Measurements from ENCODE around the gene ULK4. TPM values are rescaled to one million over a fixed set of nuclear protein-coding genes. Genes with fewer than 3 reads are reported as not detected.

Gene ULK4
- total RNA-seq = 10 to 100 TPM in 3 of 4 donors, 1 to 10 TPM in 1; 8.4 to 43.8 (median 20.8) TPM

DNA sequence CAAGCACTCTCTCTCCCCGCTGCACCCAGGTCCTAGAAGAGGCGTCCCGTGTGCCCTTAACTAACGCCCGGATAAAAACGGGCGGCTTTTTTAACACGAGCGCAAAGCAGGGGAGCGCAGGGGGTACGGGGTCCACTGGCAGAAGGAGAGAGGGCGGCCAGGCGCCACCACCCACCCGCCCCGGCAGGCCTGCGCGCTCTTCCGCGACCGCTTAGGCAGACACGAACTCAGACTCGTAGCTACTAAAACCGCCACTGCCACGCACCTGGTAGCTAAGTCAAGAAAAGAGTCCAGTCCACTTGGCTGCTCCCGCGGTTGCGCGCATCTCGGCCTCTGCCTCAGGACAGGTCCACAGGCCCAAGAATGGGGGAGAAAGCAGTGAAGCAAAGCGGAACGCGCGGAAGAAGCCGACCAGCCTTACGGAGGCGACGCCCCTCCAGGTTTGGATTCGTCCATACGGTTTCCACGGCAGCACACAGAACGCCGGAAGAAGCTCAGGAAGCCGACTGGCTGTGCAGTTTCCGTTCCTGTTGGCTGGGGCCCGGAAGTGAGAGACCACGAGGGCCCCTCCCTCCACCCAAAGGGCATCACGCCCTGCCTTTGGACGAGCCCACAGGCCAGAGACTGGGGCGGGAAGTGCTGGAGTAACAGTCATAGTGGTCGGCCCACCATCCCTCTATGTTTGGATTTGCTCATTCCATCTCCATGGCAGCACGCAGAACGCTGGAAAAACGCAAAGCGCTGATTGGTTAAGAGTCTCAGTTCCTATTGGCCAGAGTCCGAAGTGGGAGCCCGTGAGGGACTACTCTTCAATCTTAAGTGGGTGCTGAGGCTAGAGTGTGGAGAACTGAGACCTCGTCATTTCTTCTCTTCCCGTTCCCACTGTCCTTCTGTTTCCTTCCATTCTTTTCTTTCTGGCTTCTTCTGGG, at the start of gene ULK4:
ULK4 (minus strand) TSS at position 353 of the 929 bp plus-strand sequence. CDS start 7,344 bp downstream, outside the sequence.
- Histone ChIP-seq H3K4me1 (peaks cover 0 to 9% (median 4%) of the 10 kb centered on the region in 4 donors), H3K36me3 (no peaks in the 10 kb centered on the region), H3K4me3 (peak within 1 kb of the TSS; percentile 61 to 99 (median 76)), H3K9me3 (no peaks in the 10 kb centered on the region), H3K27ac (peak within 1 kb of the TSS; percentile 78 to 90 (median 81)), H3K27me3 (no peaks in the 10 kb centered on the region)
- peak; percentile 94 to 99 (median 96) for DNase-seq
- TF ChIP-seq POLR2A (IDR thresholded peaks at IDR 0.05) = peak in 1 of 2 donors; percentile 43
- TF ChIP-seq, protein P1, sequence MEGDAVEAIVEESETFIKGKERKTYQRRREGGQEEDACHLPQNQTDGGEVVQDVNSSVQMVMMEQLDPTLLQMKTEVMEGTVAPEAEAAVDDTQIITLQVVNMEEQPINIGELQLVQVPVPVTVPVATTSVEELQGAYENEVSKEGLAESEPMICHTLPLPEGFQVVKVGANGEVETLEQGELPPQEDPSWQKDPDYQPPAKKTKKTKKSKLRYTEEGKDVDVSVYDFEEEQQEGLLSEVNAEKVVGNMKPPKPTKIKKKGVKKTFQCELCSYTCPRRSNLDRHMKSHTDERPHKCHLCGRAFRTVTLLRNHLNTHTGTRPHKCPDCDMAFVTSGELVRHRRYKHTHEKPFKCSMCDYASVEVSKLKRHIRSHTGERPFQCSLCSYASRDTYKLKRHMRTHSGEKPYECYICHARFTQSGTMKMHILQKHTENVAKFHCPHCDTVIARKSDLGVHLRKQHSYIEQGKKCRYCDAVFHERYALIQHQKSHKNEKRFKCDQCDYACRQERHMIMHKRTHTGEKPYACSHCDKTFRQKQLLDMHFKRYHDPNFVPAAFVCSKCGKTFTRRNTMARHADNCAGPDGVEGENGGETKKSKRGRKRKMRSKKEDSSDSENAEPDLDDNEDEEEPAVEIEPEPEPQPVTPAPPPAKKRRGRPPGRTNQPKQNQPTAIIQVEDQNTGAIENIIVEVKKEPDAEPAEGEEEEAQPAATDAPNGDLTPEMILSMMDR (IDR thresholded peaks at IDR 0.05) = no peak

DNA sequence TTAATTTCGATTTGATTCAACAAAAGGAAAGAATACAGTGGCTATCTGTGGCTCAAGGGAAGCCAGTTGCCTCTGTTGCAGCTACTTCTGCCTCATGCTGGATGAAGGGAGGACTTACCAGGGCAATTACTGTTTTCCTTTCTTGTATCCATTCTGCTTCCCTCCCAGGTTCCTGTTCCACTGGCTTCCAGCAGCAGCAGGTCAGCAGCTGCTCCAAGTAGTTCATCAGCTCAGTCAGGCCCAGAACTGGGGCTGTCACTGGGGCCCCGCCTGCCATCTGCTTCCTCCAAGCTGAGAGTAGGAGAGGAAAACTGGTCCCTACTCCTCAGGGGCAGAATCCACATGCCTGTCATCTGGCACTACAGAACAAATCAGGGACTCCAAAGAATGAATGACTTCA, 48.6 kb upstream of the ULK4 start:
- no peaks in the 10 kb centered on the region for H3K27me3 ChIP-seq
- H3K9me3 ChIP-seq = no peaks in the 10 kb centered on the region
- no peak overlapping the region for H3K4me3 ChIP-seq
- no peak for TF ChIP-seq POLR2A (IDR thresholded peaks at IDR 0.05)
- TF ChIP-seq, protein P1 (IDR thresholded peaks at IDR 0.05) = no peak
- H3K27ac ChIP-seq = no peak overlapping the region
- no peaks in the 10 kb centered on the region for H3K36me3 ChIP-seq
- peak in 2 of 3 donors; percentile 65 to 69 for DNase-seq
- peaks cover 0 to 8% (median 6%) of the 10 kb centered on the region in 4 donors for H3K4me1 ChIP-seq

DNA sequence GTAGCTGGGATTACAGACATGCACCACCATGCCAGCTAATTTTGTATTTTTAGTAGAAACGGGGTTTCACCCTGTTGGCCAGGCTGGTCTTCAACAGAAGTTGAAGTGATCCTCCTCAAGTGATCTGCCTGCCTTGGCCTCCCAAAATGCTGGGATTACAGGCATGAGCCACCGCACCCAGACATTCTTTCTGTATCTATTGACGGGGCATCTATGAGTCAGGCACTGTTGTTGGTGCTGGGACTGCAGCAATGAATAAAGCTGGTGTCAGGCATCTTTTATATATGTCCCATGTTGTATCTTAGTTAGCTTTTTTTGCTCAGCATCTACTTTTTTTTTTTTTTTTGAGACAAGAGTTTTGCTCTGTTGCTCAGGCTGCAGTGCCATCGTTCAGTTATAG, 47.6 kb upstream of the ULK4 start:
- no peak for TF ChIP-seq POLR2A (IDR thresholded peaks at IDR 0.05)
- TF ChIP-seq, protein P1 (IDR thresholded peaks at IDR 0.05) = no peak
- H3K4me3 ChIP-seq = no peak overlapping the region
- H3K9me3 ChIP-seq = no peaks in the 10 kb centered on the region
- no peak overlapping the region for H3K27ac ChIP-seq
- H3K4me1 ChIP-seq = no peaks in the 10 kb centered on the region
- DNase-seq = no peak
- H3K27me3 ChIP-seq = no peaks in the 10 kb centered on the region
- no peaks in the 10 kb centered on the region for H3K36me3 ChIP-seq

DNA sequence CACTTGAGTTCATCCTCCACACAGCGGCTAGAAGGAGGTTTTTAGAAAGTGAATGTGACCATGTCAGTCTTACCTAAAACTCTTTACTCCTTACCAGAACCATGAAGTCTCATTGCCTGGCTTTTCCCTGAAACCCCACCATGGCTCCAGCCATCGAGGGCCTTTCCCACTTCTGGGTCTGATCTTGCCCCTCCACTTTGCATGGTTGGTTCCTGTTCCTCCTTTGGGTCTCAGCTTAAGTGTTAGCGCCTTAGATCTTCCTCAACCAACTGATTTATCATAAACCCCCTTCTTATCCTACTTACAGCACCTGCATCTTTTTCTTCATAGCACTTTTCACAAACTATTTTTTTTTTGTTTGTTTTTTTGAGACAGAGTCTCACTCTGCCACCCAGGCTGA, 45.9 kb upstream of the ULK4 start:
- Histone ChIP-seq H3K36me3 (no peaks in the 10 kb centered on the region), H3K9me3 (no peaks in the 10 kb centered on the region), H3K27me3 (no peaks in the 10 kb centered on the region), H3K27ac (no peak overlapping the region), H3K4me3 (no peak overlapping the region), H3K4me1 (no peaks in the 10 kb centered on the region)
- TF ChIP-seq, protein P1 (IDR thresholded peaks at IDR 0.05) = no peak
- TF ChIP-seq POLR2A (IDR thresholded peaks at IDR 0.05) = no peak
- no peak for DNase-seq

DNA sequence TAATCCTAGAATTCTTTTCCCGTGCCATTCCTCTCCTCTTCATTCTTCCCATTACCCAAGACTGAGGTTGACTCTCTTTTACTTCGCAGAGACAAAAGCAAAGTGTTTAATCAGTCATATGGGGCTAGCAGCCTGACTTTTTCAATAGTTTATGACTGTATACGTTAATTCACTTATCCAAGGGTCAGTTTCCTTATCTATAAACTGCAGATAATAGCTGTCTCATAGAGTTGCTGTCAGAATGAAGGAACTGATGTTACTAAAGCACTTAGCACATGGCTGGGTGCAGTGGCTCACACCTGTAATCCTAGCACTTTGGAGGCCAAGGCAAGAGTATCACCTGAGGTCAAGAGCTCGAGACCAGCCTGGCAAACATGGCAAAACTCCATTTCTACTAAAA, 43.5 kb upstream of the ULK4 start:
- H3K27me3 ChIP-seq = no peaks in the 10 kb centered on the region
- no peaks in the 10 kb centered on the region for H3K9me3 ChIP-seq
- no peak overlapping the region for H3K4me3 ChIP-seq
- H3K4me1 ChIP-seq = no peaks in the 10 kb centered on the region
- no peak overlapping the region for H3K27ac ChIP-seq
- TF ChIP-seq, protein P1 (IDR thresholded peaks at IDR 0.05) = no peak
- no peak for TF ChIP-seq POLR2A (IDR thresholded peaks at IDR 0.05)
- no peak for DNase-seq
- no peaks in the 10 kb centered on the region for H3K36me3 ChIP-seq
